Adrenal gland (tissue), 12 donors: ENCODE measurements around the gene OR4D1. TPM values are rescaled to one million over a fixed set of nuclear protein-coding genes. Genes with fewer than 3 reads are reported as not detected.

Experiments
- DNase-seq, 7 donors: peaks; one replicate each; pipeline ENCODE4 v3.0.0-alpha.2; 2019 to 2020
- H3K27ac ChIP-seq, 5 donors: fragments of 200-600 bp; sonication (generic) in 4 of 5; 1 replicate in 3 of 5; 2 replicates in 2 of 5; pipeline versions ENCODE4 v1.5.1 to v1.8.0; 2016 to 2020; ENCODE audit warnings: mild to moderate bottlenecking in 1 of 5
- H3K27me3 ChIP-seq: fragments of 200-600 bp; 2 replicates; pipeline ENCODE4 v1.8.0; 2021
- H3K36me3 ChIP-seq, 2 donors: fragments of 200-600 bp; replicated peaks in 1 of 2; 1 replicate in 1 of 2; 2 replicates in 1 of 2; pipeline versions ENCODE4 v1.5.1 to v1.8.0; 2018 to 2022
- H3K4me1 ChIP-seq, 2 donors: fragments of 200-600 bp; replicated peaks in 1 of 2; 1 replicate in 1 of 2; 2 replicates in 1 of 2; pipeline versions ENCODE4 v1.5.1 to v1.8.0; 2018 to 2021
- H3K4me3 ChIP-seq, 4 donors: fragments of 200-600 bp; sonication (generic) in 3 of 4; one replicate each; pipeline ENCODE4 v1.5.1; 2016 to 2018
- H3K9me3 ChIP-seq, 3 donors: fragments of 200-600 bp; sonication (generic) in 1 of 3; replicated peaks in 1 of 3; 1 replicate in 2 of 3; 2 replicates in 1 of 3; pipeline versions ENCODE4 v1.5.1 to v1.8.0; 2016 to 2021
- CTCF ChIP-seq, 6 experiments: fragments of 450-650 bp in 4 of 6; fragments of 200-600 bp in 2 of 6; sonication (generic) in 1 of 6; IDR thresholded peaks; 1 replicate in 5 of 6; 2 replicates in 1 of 6; pipeline versions ENCODE4 v1.5.1 to v1.8.0; 2016 to 2021; ENCODE audit warnings: antibody characterized with exemption in 6 of 6, mild to moderate bottlenecking in 2 of 6, moderate library complexity in 1 of 6
- POLR2A ChIP-seq, 2 donors: fragments of 450-650 bp; IDR thresholded peaks; one replicate each; pipeline ENCODE4 v1.6.1; 2017; ENCODE audit warnings: antibody characterized with exemption in 2 of 2, mild to moderate bottlenecking in 2 of 2, moderate library complexity in 1 of 2
- WGBS, 4 donors: extraction: QIAGEN DNeasy Blood & Tissue Kit in 2 of 4; methylation state at CpG; one replicate each; pipeline versions ENCODE4 v1.1.5 to v1.1.7; 2013 to 2017; 5-methylcytosine and 5-hydroxymethylcytosine counted together
- intact Hi-C, 2 donors: fragments of 100-400 bp; cut with DNase I; formaldehyde crosslinking; loops; one replicate each; pipeline versions ENCODE4 v1.14.1 to v1.15.0; 2022 to 2023
- polyA plus RNA-seq, 3 donors: library from polyadenylated mRNA; stranded (reverse); fragments of 200-250 nt in 2 of 3; fragments of 350-450 nt in 1 of 3; fragmentation: Illumina TruSeq in 1 of 3; extraction: RNeasy Lipid Tissue Mini Kit (QIAGEN cat#74804) in 1 of 3; gene quantifications; one replicate each; pipeline ENCODE4 v1.2.3, GENCODE V29; 2013 to 2014
- total RNA-seq, 9 donors: library from RNA; depleted of rRNA in 4 of 9; stranded (reverse); fragments of >200 nt in 4 of 9; fragments of 120-200 nt in 1 of 9; fragmentation: NEBNext Ultra II Directional in 1 of 9; extraction: Animal tissue kit (Norgen Biotek cat#: 25700) in 1 of 9; gene quantifications; one replicate each; pipeline versions ENCODE4 v1.1.0 to v1.2.4, GENCODE V29; 2013 to 2023
- donor health status: healthy with polysubstance abuse.
- donor health status: Bipolar disorder and iron deficiency.
- donor health status: DM: yes; HTN: yes; CAD: no.
- donor health status: DM: no; HTN: no; CAD: no.
- donor health status: DM: no; HTN: no; CAD: no.
- donor health status: DM: yes; HTN: yes; CAD: no.

OR4D1 gene
- total and polyA plus RNA-seq, 12 donors: under 0.01 TPM; not detected in 11

- Histone ChIP-seq H3K36me3 (no peaks in the 10 kb centered on the region), H3K4me3 (no peak overlapping the region), H3K9me3 (no peaks in the 10 kb centered on the region), H3K4me1 (peaks cover 0 to 8% of the 10 kb centered on the region in 2 donors), H3K27ac (peak overlapping the region in 1 of 5 donors; percentile 17), H3K27me3 (peaks cover 42% of the 10 kb centered on the region)
- 49 to 65% (median 55%) methylated on average over 2 of the region's 2 CpGs for WGBS, 4 donors
- DNase-seq: peak in 2 of 7 donors; percentile 19 to 20
- TF ChIP-seq POLR2A (IDR thresholded peaks at IDR 0.05) (no peak), CTCF (IDR thresholded peaks at IDR 0.05) (no peak)
- intact Hi-C loops: no loop called here
These were observed 4.9 kb downstream of the OR4D1 start for GRCh38 chr17:58153046-58153445.

- peaks cover 42% of the 10 kb centered on the region for H3K27me3 ChIP-seq
These were observed 5.5 kb downstream of the OR4D1 start for GRCh38 chr17:58153671-58154070.

GRCh38 chr17:58156839-58157803 lies 8.9 kb downstream of the OR4D1 start:
- 3 to 8% (median 3%) methylated on average over 12 to 65 of the region's 65 CpGs for WGBS, 4 donors
- no peak overlapping the region for H3K27ac ChIP-seq
- peak in 3 of 7 donors; percentile 2 to 21 (median 8) for DNase-seq
- no peaks in the 10 kb centered on the region for H3K9me3 ChIP-seq
- H3K4me3 ChIP-seq: peak overlapping the region in 2 of 4 donors; percentile 3 to 43
- H3K27me3 ChIP-seq: peaks cover 46% of the 10 kb centered on the region
- H3K36me3 ChIP-seq: no peaks in the 10 kb centered on the region
- intact Hi-C loops: no loop called here
- TF ChIP-seq CTCF (IDR thresholded peaks at IDR 0.05): no peak
- TF ChIP-seq POLR2A (IDR thresholded peaks at IDR 0.05): no peak
- peaks cover 0 to 8% of the 10 kb centered on the region in 2 donors for H3K4me1 ChIP-seq

More at GRCh38 chr17:58153671-58154070, 5.5 kb downstream of the OR4D1 start:
- TF ChIP-seq CTCF (IDR thresholded peaks at IDR 0.05) (no peak), POLR2A (IDR thresholded peaks at IDR 0.05) (no peak)
- no peaks in the 10 kb centered on the region for H3K36me3 ChIP-seq
- no peak for DNase-seq
- H3K27ac ChIP-seq: peak overlapping the region in 1 of 5 donors; percentile 17
- peaks cover 0 to 8% of the 10 kb centered on the region in 2 donors for H3K4me1 ChIP-seq
- intact Hi-C loops: no loop called here
- H3K4me3 ChIP-seq: no peak overlapping the region
- H3K9me3 ChIP-seq: no peaks in the 10 kb centered on the region

GRCh38 chr17:58158181-58158580 lies 10.0 kb downstream of the OR4D1 start:
- Histone ChIP-seq H3K27ac (no peak overlapping the region), H3K4me3 (no peak overlapping the region), H3K4me1 (peaks cover 0 to 8% of the 10 kb centered on the region in 2 donors), H3K36me3 (no peaks in the 10 kb centered on the region), H3K27me3 (peaks cover 41% of the 10 kb centered on the region), H3K9me3 (no peaks in the 10 kb centered on the region)
- WGBS, 4 donors: 63 to 75% (median 69%) methylated on average over 2 of the region's 2 CpGs
- intact Hi-C loops: no loop called here
- DNase-seq: no peak
- TF ChIP-seq CTCF (IDR thresholded peaks at IDR 0.05) (no peak), POLR2A (IDR thresholded peaks at IDR 0.05) (no peak)
